ENCODE data around the gene IRF2.

IRF2 gene

GRCh38 chr4:184450743-184451535 lies 23.4 kb downstream of the IRF2 start:
- DNase-seq (ENCODE audit: low read depth in 2 of 2), result no peak

- no peak for DNase-seq (ENCODE audit: low read depth in 2 of 2)
These were observed 24.3 kb downstream of the IRF2 start for GRCh38 chr4:184450045-184450444.

- DNase-seq (ENCODE audit: low read depth in 2 of 2), result no peak
These were observed 25.5 kb downstream of the IRF2 start for GRCh38 chr4:184448821-184449220.

GRCh38 chr4:184448141-184448540 lies 26.2 kb downstream of the IRF2 start:
- DNase-seq (ENCODE audit: low read depth in 2 of 2), result no peak

DNA sequence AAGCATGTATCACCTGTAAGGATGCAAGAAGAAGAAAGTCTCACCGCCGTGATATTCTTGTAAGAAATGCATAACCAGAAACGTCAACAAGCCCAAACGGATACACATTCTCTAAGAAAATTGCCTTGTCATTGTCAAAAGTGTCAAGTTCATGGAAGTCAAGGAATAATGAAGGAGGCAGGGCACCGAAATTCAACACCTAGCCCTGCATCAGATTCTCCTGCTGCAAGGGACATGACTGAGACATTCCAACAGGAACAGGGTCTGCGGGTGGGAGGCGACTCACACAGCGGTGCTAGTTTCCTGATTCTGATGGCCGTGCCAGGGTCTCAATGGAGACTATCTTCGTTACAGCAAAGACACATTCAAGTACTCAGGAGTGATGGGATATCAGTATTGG lies 26.7 kb downstream of the IRF2 start:
- no peak for DNase-seq (ENCODE audit: low read depth in 2 of 2)

- DNase-seq (ENCODE audit: low read depth in 2 of 2), result no peak
These were observed 28.2 kb downstream of the IRF2 start for GRCh38 chr4:184446132-184446658.

GRCh38 chr4:184444953-184445309 lies 29.4 kb downstream of the IRF2 start:
- peak in 1 of 2 donors; percentile 23 for DNase-seq (ENCODE audit: low read depth in 2 of 2)

- no peak for DNase-seq (ENCODE audit: low read depth in 2 of 2)
These were observed 30.0 kb downstream of the IRF2 start for GRCh38 chr4:184444215-184444952.

- no peak for DNase-seq (ENCODE audit: low read depth in 2 of 2)
These were observed 31.0 kb downstream of the IRF2 start for GRCh38 chr4:184443318-184443717.

DNA sequence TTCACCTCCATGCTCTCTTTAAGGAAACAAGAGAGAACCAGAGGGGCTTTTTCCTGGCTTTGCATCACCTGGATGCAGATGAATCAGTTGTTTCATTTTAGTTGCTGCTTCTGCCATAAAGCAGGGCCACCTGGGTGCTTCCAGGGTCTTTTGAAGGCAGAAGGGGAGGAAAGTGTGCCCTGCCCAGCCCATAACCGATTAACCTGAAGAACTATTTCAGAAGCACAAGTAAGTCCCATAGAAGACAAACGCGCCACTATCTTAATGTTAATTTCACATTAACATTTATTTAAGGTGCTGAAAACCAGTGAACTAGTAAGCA lies 32.1 kb downstream of the IRF2 start:
- DNase-seq (ENCODE audit: low read depth in 2 of 2), result no peak

DNA sequence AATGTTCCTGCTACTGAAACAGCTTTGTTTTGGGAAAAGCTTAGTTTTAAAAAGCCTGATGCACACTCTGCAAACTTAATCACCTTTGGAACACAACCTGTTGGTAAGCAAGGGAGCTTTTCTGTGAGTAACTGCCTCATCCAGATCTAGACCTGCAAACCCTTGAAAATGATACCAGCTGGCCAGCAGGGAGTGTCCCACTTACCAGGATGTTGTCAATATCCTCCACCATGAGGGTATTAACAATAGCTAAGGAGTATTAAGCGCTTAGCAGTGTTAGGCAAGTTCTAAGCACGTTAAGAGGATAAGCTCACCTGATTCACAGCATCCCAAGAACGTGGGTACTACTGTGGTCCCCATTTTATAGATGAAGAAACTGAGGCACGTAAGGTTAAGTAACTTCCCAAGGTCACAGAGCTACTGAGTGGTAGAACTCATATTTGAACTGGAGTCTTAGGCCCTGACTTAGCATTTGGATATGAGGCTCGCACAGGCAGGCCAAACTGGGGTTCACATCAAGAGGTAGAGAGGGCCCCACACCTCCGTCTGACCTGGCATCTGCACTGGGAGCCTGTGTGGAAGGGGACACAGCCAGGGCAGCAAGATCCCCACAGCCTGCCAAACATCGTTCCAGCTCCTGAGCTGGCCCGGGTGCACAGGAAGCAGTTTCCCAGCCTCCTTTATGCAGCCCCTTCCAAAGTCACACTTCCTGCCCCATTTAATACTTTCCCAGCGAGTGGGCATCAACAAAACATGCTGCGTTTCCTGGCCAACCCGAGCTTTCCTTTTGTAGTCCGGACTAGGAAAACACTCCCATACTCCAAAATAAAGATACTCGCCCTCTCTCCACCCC lies 32.7 kb downstream of the IRF2 start:
- no peak for DNase-seq (ENCODE audit: low read depth in 2 of 2)

DNA sequence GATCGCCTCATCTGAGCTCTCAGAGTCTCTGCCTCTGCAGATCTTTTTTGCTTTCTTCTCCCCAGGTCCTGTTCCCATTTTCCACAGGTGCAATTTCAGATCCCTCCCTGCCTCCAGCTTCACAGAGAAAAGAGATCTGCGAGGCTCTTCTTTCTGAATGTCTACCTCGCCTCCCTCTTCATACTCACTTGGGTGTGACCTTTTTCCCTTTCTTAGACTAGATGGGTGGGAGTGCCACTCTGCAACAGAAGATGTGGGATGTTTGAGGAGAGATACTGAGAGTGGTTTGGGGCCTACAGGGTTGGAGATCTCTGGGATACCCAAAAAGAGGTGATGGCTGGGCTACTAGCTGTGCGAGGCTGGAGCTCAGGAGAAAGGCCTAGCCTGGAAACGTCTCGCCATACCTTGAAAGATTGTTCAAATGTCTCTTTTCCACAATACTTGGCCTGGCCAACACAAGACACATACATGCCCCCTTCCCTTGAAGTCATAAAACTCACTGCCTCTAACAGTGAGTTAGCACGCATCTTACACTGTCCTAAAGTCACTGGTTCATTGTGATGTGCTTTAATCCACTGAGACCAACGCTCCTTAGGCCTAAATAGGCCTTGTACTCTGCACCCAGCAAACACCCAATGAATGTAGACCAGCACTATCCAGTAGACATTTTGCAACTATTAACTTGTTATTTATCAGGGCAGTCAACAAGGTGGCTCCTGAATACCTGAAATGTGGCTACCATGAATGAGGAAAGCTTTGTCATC lies 33.6 kb downstream of the IRF2 start:
- DNase-seq (ENCODE audit: low read depth in 2 of 2), result no peak

DNA sequence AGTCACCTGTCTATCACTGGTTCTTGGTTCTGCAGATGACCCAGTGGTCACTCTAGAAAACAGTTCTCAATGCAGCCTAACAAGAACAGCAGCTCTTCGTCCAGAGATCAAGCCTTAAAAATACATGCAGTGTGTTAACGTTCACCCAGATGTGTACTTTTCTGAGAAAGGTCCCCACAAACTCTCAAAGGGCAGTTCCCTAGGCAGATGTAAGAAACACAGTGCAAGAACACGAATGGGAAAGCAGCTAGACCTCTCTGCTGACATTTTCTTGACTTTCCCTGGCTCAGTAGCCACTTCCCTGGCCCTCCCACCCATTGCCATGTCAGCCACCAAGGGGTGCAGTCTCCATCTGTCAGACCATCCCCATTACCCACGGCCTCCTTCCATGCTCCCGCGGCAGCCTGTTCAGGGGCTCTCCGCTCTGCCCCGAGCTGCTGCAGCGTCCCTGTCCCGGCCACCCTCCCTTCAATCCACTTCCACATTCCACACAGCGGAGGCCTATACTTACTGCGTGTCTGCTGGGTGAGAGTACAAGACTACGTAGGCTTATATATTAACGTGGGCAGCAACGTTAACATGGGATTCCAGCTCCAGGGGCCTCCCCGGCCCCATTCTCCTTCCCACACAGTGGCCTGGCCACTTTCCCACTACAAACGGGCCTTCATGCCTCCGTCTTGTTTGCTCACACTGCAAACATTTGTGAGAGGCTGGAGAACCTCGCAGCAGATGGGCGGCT lies 34.3 kb downstream of the IRF2 start:
- no peak for DNase-seq (ENCODE audit: low read depth in 2 of 2)

GRCh38 chr4:184439386-184439785 lies 35.0 kb downstream of the IRF2 start:
- DNase-seq (ENCODE audit: low read depth in 2 of 2), result no peak

DNA sequence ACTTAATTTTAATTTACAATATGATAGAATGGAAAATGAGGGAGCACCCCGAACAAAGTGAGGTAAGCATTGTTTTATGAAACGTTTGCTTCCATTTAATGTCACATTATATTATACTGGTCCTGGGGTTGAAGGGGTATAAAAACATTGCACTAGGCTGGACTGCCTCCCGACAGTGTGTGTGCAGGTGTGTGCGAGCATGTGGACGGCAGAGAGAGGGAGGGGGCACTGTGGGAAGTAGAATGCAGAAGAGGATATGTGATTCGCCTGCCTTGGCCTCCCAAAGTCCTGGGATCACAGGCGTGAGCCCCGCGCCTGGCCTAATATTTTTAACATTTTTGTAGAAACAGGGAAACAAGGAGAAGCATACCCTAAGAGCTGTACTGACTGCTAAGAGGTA lies 36.0 kb downstream of the IRF2 start:
- DNase-seq (ENCODE audit: low read depth in 2 of 2), result no peak

- no peak for DNase-seq (ENCODE audit: low read depth in 2 of 2)
These were observed 36.6 kb downstream of the IRF2 start for GRCh38 chr4:184437565-184438265.

DNA sequence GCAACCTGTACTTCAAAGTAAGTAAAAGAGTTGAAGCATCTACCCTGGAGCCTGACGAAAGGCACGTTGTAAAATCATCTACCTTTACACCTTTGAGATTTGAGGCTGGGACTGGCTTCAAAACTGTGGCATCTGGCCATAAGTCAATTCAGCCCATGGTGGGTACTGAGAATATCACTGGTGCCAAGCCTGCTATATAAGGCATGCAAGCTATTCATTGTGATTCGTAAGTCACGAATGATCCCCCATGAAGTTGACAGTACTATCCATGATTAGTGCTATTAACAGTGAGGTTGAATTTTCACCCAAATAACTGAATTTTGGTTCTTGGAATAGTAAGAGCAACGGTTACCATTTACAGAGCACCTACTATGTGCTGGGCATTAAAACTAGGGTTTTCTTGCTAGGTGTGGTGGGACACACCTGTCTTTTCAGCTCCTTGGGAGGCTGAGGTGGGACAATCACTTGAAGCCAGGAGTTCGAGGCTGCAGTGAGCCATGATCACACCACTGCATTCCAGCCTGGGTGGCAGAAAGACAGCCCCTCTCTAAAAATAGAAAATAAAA lies 39.8 kb downstream of the IRF2 start:
- no peak for DNase-seq (ENCODE audit: low read depth in 2 of 2)

DNA sequence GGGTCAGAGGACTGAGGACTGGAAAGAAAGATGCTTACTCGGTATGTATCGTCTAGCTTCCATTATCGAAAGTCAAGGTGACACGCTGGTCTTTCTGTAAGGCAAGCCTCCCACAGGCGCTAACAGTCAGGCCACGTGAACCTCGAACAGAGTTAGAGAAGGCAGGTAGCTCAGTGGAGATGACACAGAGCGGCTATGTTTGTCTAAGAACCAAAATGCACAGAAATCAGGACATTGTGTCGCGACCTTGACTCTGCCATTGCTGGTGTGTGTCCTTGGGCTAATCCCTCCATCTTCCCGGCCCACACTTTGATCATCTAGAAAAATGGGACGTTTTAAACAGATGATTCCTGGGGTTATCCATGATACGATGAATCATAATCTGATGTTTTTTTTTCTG lies 40.3 kb downstream of the IRF2 start:
- no peak for DNase-seq (ENCODE audit: low read depth in 2 of 2)

- DNase-seq (ENCODE audit: low read depth in 2 of 2), result no peak
These were observed 41.0 kb downstream of the IRF2 start for GRCh38 chr4:184433258-184433892.

Measured in stimulated activated CD8-positive, alpha-beta memory T cell treated with anti-CD3 and anti-CD28 coated beads, Interleukin-2, amount 100 ng/mL, for 48 hours (primary cell).